ENCODE measurements around the gene KLHL35.
"Not testable (repeated sequence)": the region's sequence is repeated elsewhere in the genome, so short reads cannot be mapped to it uniquely, and the experiment has no call there.

KLHL35 gene

DNA sequence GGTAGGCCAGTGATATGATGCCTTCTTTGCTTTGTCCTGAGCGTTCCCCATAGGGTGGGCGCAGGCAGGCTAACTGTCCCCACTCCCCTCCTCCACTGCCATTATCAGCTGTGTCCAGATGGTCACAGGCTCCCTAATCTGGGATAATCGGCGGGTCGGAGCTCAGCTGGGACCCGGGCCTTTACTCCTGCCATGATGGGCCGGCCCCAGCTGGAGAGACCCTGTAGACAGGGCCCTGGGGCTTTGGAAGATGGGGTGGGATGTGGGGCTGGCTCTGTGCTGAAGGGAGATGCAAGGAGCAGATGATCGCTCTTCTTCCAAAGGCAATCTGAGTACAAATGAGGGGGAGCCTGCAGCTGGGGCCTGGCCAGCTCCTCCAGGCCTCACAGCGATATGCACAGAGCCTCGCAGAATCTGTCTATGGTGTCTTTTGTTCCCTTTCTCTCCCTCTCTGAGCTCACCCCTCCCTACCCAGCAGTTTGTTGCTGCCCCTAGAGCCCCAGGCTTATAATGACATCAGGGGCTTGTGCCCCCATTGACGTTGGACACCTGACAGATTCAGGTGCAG, 11.9 kb downstream of the KLHL35 start:
- no peak for DNase-seq (ENCODE audit: extremely low read depth, low read depth)
- TF ChIP-seq, protein P1, sequence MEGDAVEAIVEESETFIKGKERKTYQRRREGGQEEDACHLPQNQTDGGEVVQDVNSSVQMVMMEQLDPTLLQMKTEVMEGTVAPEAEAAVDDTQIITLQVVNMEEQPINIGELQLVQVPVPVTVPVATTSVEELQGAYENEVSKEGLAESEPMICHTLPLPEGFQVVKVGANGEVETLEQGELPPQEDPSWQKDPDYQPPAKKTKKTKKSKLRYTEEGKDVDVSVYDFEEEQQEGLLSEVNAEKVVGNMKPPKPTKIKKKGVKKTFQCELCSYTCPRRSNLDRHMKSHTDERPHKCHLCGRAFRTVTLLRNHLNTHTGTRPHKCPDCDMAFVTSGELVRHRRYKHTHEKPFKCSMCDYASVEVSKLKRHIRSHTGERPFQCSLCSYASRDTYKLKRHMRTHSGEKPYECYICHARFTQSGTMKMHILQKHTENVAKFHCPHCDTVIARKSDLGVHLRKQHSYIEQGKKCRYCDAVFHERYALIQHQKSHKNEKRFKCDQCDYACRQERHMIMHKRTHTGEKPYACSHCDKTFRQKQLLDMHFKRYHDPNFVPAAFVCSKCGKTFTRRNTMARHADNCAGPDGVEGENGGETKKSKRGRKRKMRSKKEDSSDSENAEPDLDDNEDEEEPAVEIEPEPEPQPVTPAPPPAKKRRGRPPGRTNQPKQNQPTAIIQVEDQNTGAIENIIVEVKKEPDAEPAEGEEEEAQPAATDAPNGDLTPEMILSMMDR (IDR thresholded peaks at IDR 0.05; ENCODE audit: low read depth, low read length) = no peak

DNA sequence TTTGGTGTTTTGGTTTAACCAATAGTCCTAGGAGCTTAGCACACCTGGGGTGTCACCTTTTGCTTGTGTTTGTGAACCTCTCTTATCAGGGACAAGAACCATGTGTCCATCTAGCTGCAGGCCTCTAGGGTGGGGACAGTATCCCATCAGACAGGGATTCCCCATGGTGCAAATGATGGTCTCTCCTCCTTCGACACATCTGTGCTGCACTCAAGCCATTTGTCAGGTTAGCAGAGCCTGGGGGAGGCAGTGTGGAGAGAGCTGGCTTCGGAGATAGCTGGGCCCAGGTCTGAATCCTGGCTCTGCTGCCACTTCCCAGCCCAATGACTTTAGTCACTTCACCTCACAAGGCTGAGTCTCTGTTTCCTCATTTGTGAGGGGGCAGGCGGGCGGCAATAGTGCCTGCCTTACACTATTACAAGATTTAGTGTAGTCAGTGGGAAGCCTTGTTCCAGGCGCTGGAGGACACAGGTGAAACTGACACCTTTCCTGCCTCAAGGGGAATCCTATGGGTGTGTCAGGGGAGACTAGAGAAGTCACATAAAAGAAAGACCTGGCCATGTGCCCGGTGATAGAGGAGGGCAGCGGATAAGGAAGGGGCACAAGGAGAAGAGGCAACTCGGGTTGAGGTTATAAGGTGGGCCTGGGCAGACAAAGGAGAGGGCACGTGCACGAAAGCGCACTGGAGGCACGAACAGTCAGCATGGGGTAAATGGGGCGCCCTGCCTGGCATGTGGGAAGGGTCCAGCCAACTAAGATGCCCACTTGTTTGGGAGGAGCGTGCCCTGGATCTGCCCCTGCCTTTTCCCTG, 12.6 kb downstream of the KLHL35 start:
- TF ChIP-seq, protein P1 (IDR thresholded peaks at IDR 0.05; ENCODE audit: low read depth, low read length) = no peak
- DNase-seq (ENCODE audit: extremely low read depth, low read depth) = no peak

DNA sequence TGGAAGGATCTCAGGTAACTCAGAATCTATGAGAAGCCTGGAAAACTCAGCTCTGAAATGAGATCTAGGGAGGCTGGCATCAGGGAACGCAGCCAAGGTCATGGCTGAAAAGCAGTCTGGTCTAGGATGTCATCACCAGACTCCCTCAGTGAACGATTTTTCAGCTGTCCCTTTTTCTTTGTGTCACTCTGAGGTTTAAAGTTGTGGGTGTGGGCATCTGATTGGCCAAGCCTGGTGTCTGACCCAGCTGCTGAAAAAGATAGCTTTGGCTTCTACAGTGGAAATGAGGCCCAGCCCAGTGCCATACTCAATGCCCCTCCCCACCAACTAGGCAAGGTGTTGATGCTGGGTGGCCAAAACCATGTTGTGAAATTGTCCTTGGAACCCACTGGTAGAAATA, 19.1 kb downstream of the KLHL35 start:
- no peak for DNase-seq (ENCODE audit: extremely low read depth, low read depth)
- TF ChIP-seq, protein P1 (IDR thresholded peaks at IDR 0.05; ENCODE audit: low read depth, low read length) = no peak

DNA sequence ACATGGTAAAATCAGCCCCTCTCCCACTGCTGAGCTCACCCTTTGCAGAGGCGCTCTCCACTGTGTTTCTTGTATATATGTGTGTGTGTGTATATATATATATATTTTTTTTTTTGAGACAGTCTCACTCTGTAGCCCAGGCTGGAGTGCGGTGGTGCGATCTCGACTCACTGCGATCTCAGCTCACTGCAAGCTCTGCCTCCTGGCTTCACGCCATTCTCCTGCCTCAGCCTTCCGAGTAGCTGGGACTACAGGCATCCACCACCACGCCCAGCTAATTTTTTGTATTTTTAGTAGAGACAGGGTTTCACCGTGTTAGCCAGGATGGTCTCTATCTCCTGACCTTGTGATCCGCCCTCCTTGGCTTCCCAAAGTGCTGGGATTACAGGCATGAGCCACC, 19.9 kb downstream of the KLHL35 start:
- DNase-seq (ENCODE audit: extremely low read depth, low read depth) = not testable (repeated sequence)

DNA sequence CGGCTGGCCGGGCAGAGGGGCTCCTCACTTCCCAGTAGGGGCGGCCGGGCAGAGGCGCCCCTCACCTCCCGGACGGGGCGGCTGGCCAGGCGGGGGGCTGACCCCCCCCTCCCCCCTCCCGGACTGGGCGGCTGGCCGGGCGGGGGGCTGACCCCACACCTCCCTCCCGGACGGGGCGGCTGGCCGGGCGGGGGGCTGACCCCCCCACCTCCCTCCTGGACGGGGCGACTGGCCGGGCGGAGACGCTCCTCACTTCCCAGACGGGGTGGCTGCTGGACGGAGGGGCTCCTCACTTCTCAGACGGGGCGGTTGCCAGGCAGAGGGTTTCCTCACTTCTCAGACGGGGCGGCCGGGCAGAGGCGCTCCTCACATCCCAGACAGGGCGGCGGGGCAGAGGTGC, 23.0 kb downstream of the KLHL35 start:
- DNase-seq (ENCODE audit: extremely low read depth, low read depth) = not testable (repeated sequence)

DNA sequence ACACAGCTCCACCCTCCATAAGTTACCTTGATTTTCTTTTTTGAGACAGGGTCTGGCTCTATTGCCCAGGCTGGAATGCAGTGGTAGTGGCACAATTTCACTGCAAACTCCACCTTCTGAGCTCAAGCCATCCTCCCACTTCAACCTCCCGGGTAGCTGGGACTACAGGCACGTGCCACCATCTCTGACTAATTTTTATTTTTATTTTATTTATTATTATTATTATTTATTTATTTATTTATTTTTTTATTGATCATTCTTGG, 24.1 kb downstream of the KLHL35 start:
- TF ChIP-seq, protein P1 (IDR thresholded peaks at IDR 0.05; ENCODE audit: low read depth, low read length) = no peak
- no peak for DNase-seq (ENCODE audit: extremely low read depth, low read depth)

DNA sequence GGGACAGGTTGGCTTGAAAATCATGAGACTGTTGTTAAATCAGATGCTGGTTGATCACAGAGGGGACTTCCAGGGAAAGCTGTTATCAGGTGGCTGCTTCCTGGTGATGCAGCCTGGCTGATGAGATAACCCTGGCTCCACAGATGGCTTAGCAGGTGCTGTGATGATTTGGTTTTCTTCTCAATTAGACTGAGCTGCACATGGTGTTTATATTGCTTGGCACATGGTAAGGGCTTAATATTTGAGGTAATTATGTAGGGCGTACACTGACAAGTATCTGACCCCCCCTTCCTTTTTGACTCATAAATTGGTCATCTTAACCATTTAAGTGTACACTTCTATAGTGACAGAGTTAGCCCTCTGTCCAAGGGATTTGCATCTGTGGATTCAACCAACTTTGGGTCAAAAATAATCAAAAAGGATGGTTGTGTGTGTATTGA, 26.6 kb downstream of the KLHL35 start:
- DNase-seq (ENCODE audit: extremely low read depth, low read depth) = no peak
- TF ChIP-seq, protein P1 (IDR thresholded peaks at IDR 0.05; ENCODE audit: low read depth, low read length) = no peak

DNA sequence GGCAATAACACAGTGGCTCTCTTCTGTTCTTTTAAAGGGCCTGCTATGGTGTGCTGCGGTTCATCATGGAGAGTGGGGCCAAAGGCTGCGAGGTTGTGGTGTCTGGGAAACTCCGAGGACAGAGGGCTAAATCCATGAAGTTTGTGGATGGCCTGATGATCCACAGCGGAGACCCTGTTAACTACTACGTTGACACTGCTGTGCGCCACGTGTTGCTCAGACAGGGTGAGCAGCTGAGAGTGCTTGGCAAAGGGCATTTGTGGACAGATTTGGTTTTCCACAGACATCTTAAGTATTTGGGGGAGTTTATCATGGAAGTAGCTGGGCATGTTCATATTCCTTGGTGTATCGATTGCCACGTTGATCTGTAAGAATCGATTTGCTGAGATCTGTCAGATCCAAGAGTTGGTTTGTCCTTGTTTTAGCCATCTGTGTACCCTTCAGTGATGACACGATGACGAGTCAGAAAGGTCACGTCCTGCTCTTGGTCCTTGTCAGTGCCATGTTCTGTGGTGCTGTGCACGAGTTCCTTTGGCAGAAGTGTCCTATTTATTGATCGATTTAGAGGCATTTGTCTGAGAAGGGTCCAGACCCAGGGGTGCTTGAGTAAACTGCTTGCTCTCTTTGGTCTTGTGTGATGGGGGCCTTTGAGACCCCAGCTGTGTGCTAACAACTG, 28.9 kb downstream of the KLHL35 start:
- no peak for DNase-seq (ENCODE audit: extremely low read depth, low read depth)
- TF ChIP-seq, protein P1 (IDR thresholded peaks at IDR 0.05; ENCODE audit: low read depth, low read length) = no peak
